Upper lobe of right lung (tissue), 1 donor: Measurements from ENCODE around the gene COPS8. TPM values are rescaled to one million over a fixed set of nuclear protein-coding genes. Genes with fewer than 3 reads are reported as not detected.

Experiments
- ATAC-seq: fragments of 200-7000 bp; cut with Tn5 transposase; one replicate; pipeline ENCODE4 v1.9.1; 2020; ENCODE audit warnings: mild to moderate bottlenecking, moderate library complexity
- DNase-seq: peaks from one replicate; pipeline ENCODE4 v3.0.0-alpha.2; 2020
- H3K27ac ChIP-seq: fragments of 200-600 bp; one replicate; pipeline ENCODE4 v1.8.0; 2022
- H3K27me3 ChIP-seq: fragments of 200-600 bp; one replicate; pipeline ENCODE4 v1.8.0; 2022; ENCODE audit warnings: mild to moderate bottlenecking
- H3K36me3 ChIP-seq: fragments of 200-600 bp; one replicate; pipeline ENCODE4 v1.8.0; 2022
- H3K4me1 ChIP-seq: fragments of 200-600 bp; one replicate; pipeline ENCODE4 v1.8.0; 2022
- H3K4me3 ChIP-seq: fragments of 200-600 bp; one replicate; pipeline ENCODE4 v1.8.0; 2022; ENCODE audit warnings: mild to moderate bottlenecking
- H3K9me3 ChIP-seq: fragments of 200-600 bp; one replicate; pipeline ENCODE4 v1.8.0; 2022
- intact Hi-C: fragments of 100-400 bp; cut with DNase I; formaldehyde crosslinking; loops from one replicate; pipeline ENCODE4 v1.11.0; 2022
- total RNA-seq: library from RNA; stranded (reverse); fragmentation: NEBNext Ultra II Directional; extraction: Animal tissue kit (Norgen Biotek cat#: 25700); gene quantifications from one replicate; pipeline ENCODE4 v1.2.1, GENCODE V29; 2021
- TF ChIP-seq, protein P1 (sequence below): fragments of 200-600 bp; IDR thresholded peaks from one replicate; pipeline ENCODE4 v1.8.0; 2022; ENCODE audit warnings: antibody characterized with exemption
- donor health status: DM: no; HTN: yes; CAD: no; lungs with severe emphysema.

Gene COPS8
- total RNA-seq, 1 donor from 2014 or later: 40.9 TPM

- TF ChIP-seq, protein P1, sequence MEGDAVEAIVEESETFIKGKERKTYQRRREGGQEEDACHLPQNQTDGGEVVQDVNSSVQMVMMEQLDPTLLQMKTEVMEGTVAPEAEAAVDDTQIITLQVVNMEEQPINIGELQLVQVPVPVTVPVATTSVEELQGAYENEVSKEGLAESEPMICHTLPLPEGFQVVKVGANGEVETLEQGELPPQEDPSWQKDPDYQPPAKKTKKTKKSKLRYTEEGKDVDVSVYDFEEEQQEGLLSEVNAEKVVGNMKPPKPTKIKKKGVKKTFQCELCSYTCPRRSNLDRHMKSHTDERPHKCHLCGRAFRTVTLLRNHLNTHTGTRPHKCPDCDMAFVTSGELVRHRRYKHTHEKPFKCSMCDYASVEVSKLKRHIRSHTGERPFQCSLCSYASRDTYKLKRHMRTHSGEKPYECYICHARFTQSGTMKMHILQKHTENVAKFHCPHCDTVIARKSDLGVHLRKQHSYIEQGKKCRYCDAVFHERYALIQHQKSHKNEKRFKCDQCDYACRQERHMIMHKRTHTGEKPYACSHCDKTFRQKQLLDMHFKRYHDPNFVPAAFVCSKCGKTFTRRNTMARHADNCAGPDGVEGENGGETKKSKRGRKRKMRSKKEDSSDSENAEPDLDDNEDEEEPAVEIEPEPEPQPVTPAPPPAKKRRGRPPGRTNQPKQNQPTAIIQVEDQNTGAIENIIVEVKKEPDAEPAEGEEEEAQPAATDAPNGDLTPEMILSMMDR: no peak
- no peaks in the 10 kb centered on the region for H3K4me1 ChIP-seq
- no peaks in the 10 kb centered on the region for H3K27me3 ChIP-seq
- H3K9me3 ChIP-seq: no peaks in the 10 kb centered on the region
- DNase-seq (no peak), ATAC-seq (no peak)
- intact Hi-C loops: no loop called here
- H3K27ac ChIP-seq: no peak overlapping the region
- no peak overlapping the region for H3K4me3 ChIP-seq
- no peaks in the 10 kb centered on the region for H3K36me3 ChIP-seq
Observed at GRCh38 chr2:237044281-237044680, 41.4 kb upstream of the COPS8 start.

GRCh38 chr2:237045449-237045848, 40.2 kb upstream of the COPS8 start:
- no peak overlapping the region for H3K4me3 ChIP-seq
- no peaks in the 10 kb centered on the region for H3K27me3 ChIP-seq
- H3K27ac ChIP-seq: no peak overlapping the region
- DNase-seq (no peak), ATAC-seq (no peak)
- intact Hi-C loops: no loop called here
- H3K9me3 ChIP-seq: no peaks in the 10 kb centered on the region
- TF ChIP-seq, protein P1: no peak
- no peaks in the 10 kb centered on the region for H3K36me3 ChIP-seq
- no peaks in the 10 kb centered on the region for H3K4me1 ChIP-seq

- TF ChIP-seq, protein P1: no peak
- H3K27me3 ChIP-seq: no peaks in the 10 kb centered on the region
- H3K36me3 ChIP-seq: no peaks in the 10 kb centered on the region
- ATAC-seq (no peak), DNase-seq (no peak)
- intact Hi-C loops: no loop called here
- H3K4me3 ChIP-seq: no peak overlapping the region
- no peak overlapping the region for H3K27ac ChIP-seq
- no peaks in the 10 kb centered on the region for H3K4me1 ChIP-seq
- no peaks in the 10 kb centered on the region for H3K9me3 ChIP-seq
Observed at GRCh38 chr2:237048595-237048994, 37.1 kb upstream of the COPS8 start.

- no peak for DNase-seq
- no peaks in the 10 kb centered on the region for H3K36me3 ChIP-seq
- no peaks in the 10 kb centered on the region for H3K4me1 ChIP-seq
- H3K9me3 ChIP-seq: no peaks in the 10 kb centered on the region
- TF ChIP-seq, protein P1: no peak
- no peak for ATAC-seq
- H3K27ac ChIP-seq: no peak overlapping the region
- intact Hi-C loops: no loop called here
- H3K4me3 ChIP-seq: no peak overlapping the region
- H3K27me3 ChIP-seq: no peaks in the 10 kb centered on the region
Observed at GRCh38 chr2:237051861-237052260, 33.8 kb upstream of the COPS8 start.

GRCh38 chr2:237053066-237053465, 32.6 kb upstream of the COPS8 start:
- intact Hi-C loops: no loop called here
- no peaks in the 10 kb centered on the region for H3K4me1 ChIP-seq
- no peaks in the 10 kb centered on the region for H3K36me3 ChIP-seq
- TF ChIP-seq, protein P1: no peak
- DNase-seq: no peak
- H3K27me3 ChIP-seq: no peaks in the 10 kb centered on the region
- no peak overlapping the region for H3K27ac ChIP-seq
- no peaks in the 10 kb centered on the region for H3K9me3 ChIP-seq
- H3K4me3 ChIP-seq: no peak overlapping the region
- no peak for ATAC-seq
